Right ventricle myocardium inferior (tissue), 1 donor: Measurements from ENCODE around the gene TSR3. TPM values are rescaled to one million over a fixed set of nuclear protein-coding genes. Genes with fewer than 3 reads are reported as not detected.

Experiments
- ATAC-seq: fragments of 200-7000 bp; cut with Tn5 transposase; one replicate; pipeline ENCODE4 v1.9.1; 2020; ENCODE audit warnings: mild to moderate bottlenecking, moderate library complexity
- DNase-seq: peaks from one replicate; pipeline ENCODE4 v3.0.0; 2021; ENCODE audit errors: missing footprints
- intact Hi-C: fragments of 100-400 bp; cut with DNase I; formaldehyde crosslinking; loops from one replicate; pipeline ENCODE4 v1.11.0; 2022
- total RNA-seq: library from RNA; stranded (reverse); fragmentation: NEBNext Ultra II Directional; extraction: Animal tissue kit (Norgen Biotek cat#: 25700); gene quantifications from one replicate; pipeline ENCODE4 v1.2.1, GENCODE V29; 2021
- donor health status: DM: no; HTN: yes; CAD: no; lungs with severe emphysema.

Gene TSR3
- total RNA-seq, 1 donor from 2014 or later: 54.6 TPM

DNA sequence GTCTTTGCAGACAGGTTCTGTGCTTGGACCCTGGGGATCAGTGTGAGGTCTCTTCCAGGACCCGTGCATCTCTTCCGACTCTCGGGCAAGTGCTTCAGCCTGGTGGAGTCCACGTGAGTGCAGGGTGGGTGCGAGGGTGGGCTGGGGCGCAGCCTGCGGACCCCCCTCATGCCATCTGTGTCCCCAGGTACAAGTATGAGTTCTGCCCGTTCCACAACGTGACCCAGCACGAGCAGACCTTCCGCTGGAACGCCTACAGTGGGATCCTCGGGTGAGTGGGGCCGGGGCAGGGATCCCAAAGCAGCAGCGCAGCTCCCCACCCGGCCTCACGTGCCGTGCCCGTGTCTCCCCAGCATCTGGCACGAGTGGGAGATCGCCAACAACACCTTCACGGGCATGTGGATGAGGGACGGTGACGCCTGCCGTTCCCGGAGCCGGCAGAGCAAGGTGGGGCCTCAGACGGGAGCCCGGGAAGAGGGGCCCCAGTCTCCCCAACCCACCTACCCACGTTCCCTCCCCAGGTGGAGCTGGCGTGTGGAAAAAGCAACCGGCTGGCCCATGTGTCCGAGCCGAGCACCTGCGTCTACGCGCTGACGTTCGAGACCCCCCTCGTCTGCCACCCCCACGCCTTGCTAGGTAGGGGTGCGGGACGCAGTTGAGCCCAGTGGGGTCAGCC is 10.1 kb upstream of the TSR3 start:
- DNase-seq: no peak
- intact Hi-C loops: loop anchor here (5.0 kb wide), 1 partner anchor 60 kb away; the partner anchor contains the start of gene UQCC4
- no peak for ATAC-seq

DNA sequence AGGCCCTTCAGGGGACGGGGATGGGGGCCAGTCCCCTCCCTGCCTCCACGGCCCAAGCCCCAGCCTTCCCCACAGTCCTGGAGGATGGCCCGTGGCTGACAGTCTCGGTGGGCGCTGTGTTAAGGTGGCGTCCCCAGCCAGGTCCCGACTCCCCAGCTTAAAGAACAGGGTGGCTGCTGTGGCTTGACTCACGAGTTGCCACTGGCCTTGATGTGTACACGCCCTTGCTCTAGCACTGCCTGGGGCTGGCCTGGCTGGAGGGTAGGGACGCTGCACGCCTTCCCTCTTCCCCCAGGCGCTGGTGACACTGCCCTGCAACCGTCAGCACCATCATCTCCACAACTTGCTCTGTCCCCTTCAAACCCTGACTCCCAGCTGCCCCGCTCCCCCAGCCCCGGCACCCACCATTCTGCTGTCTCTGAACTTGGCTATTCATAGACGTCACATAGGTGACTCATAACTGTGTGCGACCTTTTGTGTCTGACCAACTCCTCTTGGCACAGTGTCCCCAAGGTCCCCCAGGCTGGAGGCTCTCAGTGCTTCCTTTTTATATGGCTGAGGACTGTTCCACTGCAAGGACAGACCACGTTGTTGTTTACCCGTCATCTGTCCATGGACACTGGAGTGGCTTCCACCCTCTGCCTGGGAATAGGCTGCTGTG is 6.4 kb upstream of the TSR3 start:
- intact Hi-C loops: no loop called here
- no peak for DNase-seq
- ATAC-seq: peak; percentile 12

- ATAC-seq (no peak), DNase-seq (no peak)
These were observed 4.6 kb upstream of the TSR3 start for GRCh38 chr16:1356061-1356900.

DNA sequence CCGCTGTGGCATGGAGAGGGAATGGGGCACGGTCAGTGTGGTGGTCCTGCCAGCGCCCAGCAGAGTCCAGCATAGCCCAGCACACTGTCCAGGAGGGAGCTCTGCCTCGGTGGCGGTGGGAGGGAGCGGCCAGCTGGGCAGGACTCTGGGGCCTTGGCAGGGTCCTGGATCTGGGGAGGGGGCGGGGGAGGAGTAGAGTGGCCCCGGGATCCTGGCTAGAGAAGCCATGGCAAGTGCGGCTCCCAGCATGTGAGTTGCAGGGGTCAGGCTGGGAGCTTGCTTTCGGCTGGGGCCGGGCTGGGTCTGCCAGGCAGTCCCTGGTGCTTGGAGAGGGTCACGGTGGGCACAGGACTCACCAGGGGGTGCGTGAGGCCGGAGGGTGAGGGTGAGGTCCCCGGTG is 3.9 kb upstream of the TSR3 start:
- ATAC-seq: no peak
- no peak for DNase-seq
- intact Hi-C loops: no loop called here

More at GRCh38 chr16:1356061-1356900, 4.6 kb upstream of the TSR3 start:
- intact Hi-C loops: no loop called here

DNA sequence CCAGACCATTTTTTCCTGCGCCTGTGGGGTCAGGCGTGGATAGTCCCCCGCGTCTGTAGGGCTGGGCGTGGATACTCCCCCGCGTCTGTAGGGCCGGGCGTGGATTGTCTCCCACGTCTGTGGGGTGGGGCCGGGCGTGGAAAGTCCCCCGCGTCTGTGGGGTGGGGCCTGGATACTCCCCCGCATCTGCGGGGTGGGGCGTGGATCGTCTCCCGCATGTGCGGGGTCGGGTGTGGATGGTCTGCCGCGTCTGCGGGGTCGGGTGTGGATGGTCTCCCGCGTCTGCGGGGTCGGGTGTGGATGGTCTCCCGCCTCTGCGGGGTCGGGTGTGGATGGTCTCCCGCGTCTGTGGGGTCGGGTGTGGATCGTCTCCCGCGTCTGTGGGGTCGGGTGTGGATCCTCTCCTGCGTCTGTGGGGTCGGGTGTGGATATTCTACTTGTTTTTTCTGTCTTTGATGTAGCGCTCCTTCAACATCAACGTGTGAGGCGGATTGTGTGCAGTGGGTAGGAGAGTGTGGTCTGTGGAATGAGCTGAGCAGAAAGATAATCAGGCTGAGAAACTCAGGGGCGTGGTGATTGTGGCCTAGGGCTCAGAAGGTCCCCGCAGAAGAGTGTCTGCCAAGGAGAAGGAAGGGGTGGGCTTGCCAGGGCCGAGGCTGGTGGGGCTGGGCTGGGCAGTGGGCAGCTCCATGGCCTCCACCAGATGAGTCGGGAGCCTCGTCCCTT is 3.3 kb upstream of the TSR3 start:
- DNase-seq: no peak
- no peak for ATAC-seq
- intact Hi-C loops: loop anchor here (5.0 kb wide), 1 partner anchor 48 kb away; the partner anchor contains the start of gene UBE2I

DNA sequence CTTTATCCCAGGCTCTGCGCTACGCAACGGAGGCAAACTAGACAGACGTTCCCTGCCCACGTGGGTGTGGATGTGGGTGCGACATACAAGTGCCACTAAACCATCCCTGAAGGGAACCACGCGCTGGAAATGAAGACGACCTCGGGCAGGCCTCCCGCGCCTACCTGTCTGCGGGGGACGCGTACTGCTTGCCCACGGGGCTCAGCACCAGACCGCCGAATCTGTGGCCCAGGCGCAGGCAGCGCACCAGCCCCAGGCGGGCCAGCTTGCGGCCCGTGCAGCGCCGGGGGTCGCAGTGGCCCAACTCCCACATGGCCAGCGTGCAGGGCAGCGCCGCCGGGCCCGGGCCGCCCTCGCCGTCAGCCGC is 480 bp downstream of the TSR3 start:
- intact Hi-C loops: loop anchor here (5.0 kb wide), 1 partner anchor 44 kb away; the partner anchor contains the start of gene UBE2I

GRCh38 chr16:1350691-1351090 is 987 bp downstream of the TSR3 start:
- intact Hi-C loops: loop anchor here (5.0 kb wide), 1 partner anchor 43 kb away; the partner anchor contains the start of gene UBE2I
- ATAC-seq (no peak), DNase-seq (no peak)

More for the DNA sequence above, 480 bp downstream of the TSR3 start:
- ATAC-seq: peak; percentile 14
- no peak for DNase-seq

- DNase-seq (no peak), ATAC-seq (no peak)
- intact Hi-C loops: loop anchor here (5.0 kb wide), 1 partner anchor 43 kb away; the partner anchor contains the start of gene UBE2I
These were observed 1.7 kb downstream of the TSR3 start for GRCh38 chr16:1349951-1350350.

GRCh38 chr16:1349351-1349750 is 2.3 kb downstream of the TSR3 start:
- intact Hi-C loops: no loop called here
- ATAC-seq (no peak), DNase-seq (no peak)

GRCh38 chr16:1348926-1349325 is 2.8 kb downstream of the TSR3 start:
- no peak for DNase-seq
- intact Hi-C loops: no loop called here
- ATAC-seq: no peak

DNA sequence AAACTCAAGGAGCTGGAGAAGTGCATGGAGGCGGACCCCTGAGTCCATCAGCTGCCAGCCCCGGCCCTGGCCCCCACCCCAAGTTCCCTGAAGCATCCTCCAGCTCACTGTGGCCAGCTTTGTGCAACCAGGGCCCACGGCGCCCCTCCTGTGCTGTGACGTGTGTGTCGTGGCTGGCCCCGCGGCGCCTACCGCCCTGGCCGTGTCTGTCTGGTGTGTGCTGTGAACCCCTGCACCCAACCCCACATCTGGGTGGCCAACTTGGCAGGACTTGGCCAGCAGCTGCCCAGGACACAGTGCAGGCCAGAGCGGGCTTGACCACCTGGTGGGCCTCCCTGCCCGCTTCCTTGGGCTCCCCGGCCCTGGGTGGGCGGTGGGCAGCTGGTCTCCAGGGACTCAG is 3.2 kb downstream of the TSR3 start:
- intact Hi-C loops: no loop called here
- DNase-seq (no peak), ATAC-seq (no peak)

DNA sequence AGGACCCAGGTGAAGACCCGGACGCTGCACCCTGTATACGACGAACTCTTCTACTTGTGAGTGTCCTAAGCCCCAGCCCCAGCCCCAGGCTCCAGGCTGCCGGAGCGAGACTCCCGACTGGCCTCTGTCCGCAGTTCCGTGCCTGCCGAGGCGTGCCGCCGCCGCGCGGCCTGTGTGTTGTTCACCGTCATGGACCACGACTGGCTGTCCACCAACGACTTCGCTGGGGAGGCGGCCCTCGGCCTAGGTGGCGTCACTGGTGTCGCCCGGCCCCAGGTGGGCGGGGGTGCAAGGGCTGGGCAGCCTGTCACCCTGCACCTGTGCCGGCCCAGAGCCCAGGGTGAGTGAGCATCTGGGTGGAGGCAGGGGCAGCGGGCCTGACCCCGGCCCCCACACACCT is 3.7 kb downstream of the TSR3 start:
- ATAC-seq: no peak
- intact Hi-C loops: no loop called here
- no peak for DNase-seq

DNA sequence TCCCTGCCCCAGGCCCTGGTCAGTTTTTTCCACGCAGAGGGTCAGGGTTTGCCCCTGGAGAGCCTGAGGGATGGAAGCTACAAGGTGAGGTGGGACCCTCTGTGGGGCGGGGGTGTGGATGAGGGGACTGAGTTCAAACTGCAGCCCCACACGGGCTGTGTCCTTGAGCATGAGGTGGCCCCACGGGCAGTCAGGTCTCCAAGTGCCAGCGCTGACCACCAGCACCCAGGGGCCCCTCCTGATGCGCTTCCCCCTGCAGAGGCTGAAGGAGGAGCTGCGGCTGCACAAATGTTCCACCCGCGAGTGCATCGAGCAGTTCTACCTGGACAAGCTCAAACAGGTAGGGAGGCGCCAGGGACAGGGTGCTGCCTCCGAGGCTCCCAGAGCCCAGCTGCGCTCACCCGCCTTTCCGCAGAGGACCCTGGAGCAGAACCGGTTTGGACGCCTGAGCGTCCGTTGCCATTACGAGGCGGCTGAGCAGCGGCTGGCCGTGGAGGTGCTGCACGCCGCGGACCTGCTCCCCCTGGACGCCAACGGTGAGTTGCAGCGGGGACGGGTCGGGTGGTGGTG is 4.3 kb downstream of the TSR3 start:
- ATAC-seq (no peak), DNase-seq (no peak)
- intact Hi-C loops: no loop called here

DNA sequence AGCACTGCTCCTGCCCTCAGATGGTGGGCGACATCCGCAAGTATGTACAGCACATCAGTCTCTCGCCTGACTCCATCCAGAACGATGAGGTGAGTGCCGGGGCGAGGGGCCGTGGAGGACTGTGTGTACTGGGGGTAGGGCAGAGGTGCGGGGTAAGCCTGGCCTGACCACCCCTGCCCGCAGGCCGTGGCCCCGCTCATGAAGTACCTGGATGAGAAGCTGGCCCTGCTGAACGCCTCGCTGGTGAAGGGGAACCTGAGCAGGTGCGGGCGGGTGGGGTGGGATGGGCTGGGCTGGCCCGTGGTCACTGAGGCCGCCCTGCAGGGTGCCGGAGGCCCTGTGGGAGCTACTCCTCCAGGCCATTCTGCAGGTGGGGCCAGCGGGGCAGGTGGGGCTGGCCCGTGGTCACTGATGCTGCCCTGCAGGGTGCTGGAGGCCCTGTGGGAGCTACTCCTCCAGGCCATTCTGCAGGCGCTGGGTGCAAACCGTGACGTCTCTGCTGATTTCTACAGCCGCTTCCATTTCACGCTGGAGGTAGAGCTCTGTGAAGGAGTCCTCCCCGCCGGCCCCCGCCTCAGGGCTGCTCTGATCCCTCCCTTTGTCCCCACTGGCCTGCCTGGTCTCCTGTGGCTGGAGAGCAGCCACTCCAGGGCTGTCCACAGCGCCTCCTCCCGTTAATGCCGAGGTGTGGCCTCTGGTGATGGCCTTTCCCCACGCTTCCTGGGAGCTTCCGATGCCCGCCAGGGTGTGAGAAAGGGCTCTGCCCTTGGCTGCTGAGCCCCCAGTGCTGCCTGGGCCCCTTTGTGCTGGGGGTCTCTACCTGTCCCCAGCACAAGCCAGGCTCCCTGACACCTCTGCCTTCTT is 5.0 kb downstream of the TSR3 start:
- DNase-seq (no peak), ATAC-seq (no peak)
- intact Hi-C loops: no loop called here

DNA sequence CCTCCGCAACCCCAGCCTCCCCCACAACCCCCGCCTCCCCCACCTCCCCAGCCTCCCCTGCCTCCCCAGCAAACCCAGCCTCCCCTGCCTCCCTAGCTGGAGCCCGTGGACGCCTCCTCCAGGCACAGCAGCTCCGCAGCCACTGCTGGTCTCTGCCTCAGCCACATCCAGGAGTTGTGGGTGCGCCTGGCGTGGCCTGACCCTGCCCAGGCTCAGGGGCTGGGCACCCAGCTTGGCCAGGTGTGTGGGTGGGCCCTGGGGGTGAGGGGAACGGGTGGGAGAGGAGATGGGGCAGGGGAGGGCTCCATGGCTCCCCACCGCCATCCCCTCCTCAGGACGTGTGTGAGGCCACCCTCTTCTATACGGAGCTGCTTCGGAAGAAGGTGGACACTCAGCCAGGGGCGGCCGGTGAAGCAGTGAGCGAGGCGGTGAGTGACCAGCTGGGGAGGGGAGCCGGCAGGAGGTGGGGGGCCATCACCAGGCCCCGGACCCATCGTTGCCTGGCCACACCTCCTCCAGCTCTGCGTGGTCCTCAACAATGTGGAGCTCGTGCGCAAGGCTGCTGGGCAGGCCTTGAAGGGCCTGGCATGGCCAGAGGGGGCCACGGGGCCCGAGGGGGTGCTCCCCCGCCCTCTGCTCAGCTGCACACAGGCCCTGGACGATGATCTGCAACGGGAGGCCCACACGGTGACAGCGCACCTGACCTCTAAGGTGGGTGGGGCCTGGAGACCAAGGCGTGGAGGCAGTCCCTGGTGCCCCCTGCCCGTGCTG is 5.8 kb downstream of the TSR3 start:
- no peak for ATAC-seq
- no peak for DNase-seq
- intact Hi-C loops: no loop called here

- ATAC-seq: no peak
- intact Hi-C loops: no loop called here
- DNase-seq: no peak
These were observed 6.6 kb downstream of the TSR3 start for GRCh38 chr16:1345087-1345486.

- intact Hi-C loops: no loop called here
- ATAC-seq (no peak), DNase-seq (no peak)
These were observed 7.2 kb downstream of the TSR3 start for GRCh38 chr16:1344499-1344898.
